Urinary bladder (tissue), 4 donors: ENCODE results near the gene CPS1. TPM values are rescaled to one million over a fixed set of nuclear protein-coding genes. Genes with fewer than 3 reads are reported as not detected.

Source experiments
- DNase-seq: peaks from one replicate; pipeline ENCODE4 v3.0.0-alpha.2; 2015; ENCODE audit errors: extremely low spot score
- H3K27ac ChIP-seq: one replicate; pipeline ENCODE4 v1.5.1; 2013; ENCODE audit warnings: low read depth, mild to moderate bottlenecking, moderate library complexity
- H3K36me3 ChIP-seq: one replicate; pipeline ENCODE4 v1.6.1; 2013; ENCODE audit warnings: mild to moderate bottlenecking, moderate library complexity; ENCODE audit not compliant: insufficient read depth
- H3K4me1 ChIP-seq: one replicate; pipeline ENCODE4 v1.6.1; 2013; ENCODE audit warnings: mild to moderate bottlenecking, moderate library complexity; ENCODE audit not compliant: insufficient read depth
- H3K4me3 ChIP-seq: one replicate; pipeline ENCODE4 v1.5.1; 2013; ENCODE audit warnings: low read depth, low read length
- WGBS: extraction: QIAGEN DNeasy Blood & Tissue Kit; methylation state at CpG from one replicate; pipeline ENCODE4 v1.1.7; 2013; 5-methylcytosine and 5-hydroxymethylcytosine counted together
- polyA plus RNA-seq: library from polyadenylated mRNA; stranded (reverse); fragments of 200-250 nt; gene quantifications from one replicate; pipeline ENCODE4 v1.2.3, GENCODE V29; 2013
- total RNA-seq: library from RNA; depleted of rRNA; stranded (reverse); fragments of >200 nt; gene quantifications from one replicate; pipeline ENCODE4 v1.2.3, GENCODE V29; 2014
- donor health status: healthy with polysubstance abuse.
- donor health status: healthy.

The CPS1 gene
- 1.3 TPM for total RNA-seq
- polyA plus RNA-seq = 0.98 TPM

GRCh38 chr2:210556329-210556980, at the start of gene CPS1:
CPS1 (plus strand) TSS chr2:210556599; CDS start chr2:210556734, 135 bp downstream.
- no peaks in the 10 kb centered on the region for H3K36me3 ChIP-seq
- H3K4me1 ChIP-seq = no peaks in the 10 kb centered on the region
- 80% methylated on average over 2 of the region's 2 CpGs for WGBS
- no peak within 1 kb of the TSS for H3K4me3 ChIP-seq
- H3K27ac ChIP-seq = no peak within 1 kb of the TSS
- DNase-seq = no peak

GRCh38 chr2:210515911-210516310, 40.5 kb upstream of the CPS1 start:
- no peak for DNase-seq
- no peak overlapping the region for H3K27ac ChIP-seq
- H3K4me3 ChIP-seq = no peak overlapping the region
- no peaks in the 10 kb centered on the region for H3K36me3 ChIP-seq
- no peaks in the 10 kb centered on the region for H3K4me1 ChIP-seq
- 84% methylated on average over 2 of the region's 2 CpGs for WGBS

- Histone ChIP-seq H3K4me1 (no peaks in the 10 kb centered on the region), H3K27ac (no peak overlapping the region), H3K36me3 (no peaks in the 10 kb centered on the region), H3K4me3 (no peak overlapping the region)
- no peak for DNase-seq
- WGBS = 80% methylated on average over 4 of the region's 4 CpGs
These were observed 39.1 kb upstream of the CPS1 start for GRCh38 chr2:210517264-210517663.

- Histone ChIP-seq H3K27ac (no peak overlapping the region), H3K4me3 (no peak overlapping the region), H3K4me1 (no peaks in the 10 kb centered on the region), H3K36me3 (no peaks in the 10 kb centered on the region)
- WGBS = 79% methylated on average over 5 of the region's 5 CpGs
- no peak for DNase-seq
These were observed 36.8 kb upstream of the CPS1 start for GRCh38 chr2:210519594-210519993.

GRCh38 chr2:210522399-210522798, 34.0 kb upstream of the CPS1 start:
- no peaks in the 10 kb centered on the region for H3K4me1 ChIP-seq
- no peak overlapping the region for H3K27ac ChIP-seq
- no peak for DNase-seq
- H3K4me3 ChIP-seq = no peak overlapping the region
- H3K36me3 ChIP-seq = no peaks in the 10 kb centered on the region

- 87% methylated on average over 4 of the region's 4 CpGs for WGBS
- no peak for DNase-seq
- H3K4me1 ChIP-seq = no peaks in the 10 kb centered on the region
- no peaks in the 10 kb centered on the region for H3K36me3 ChIP-seq
- no peak overlapping the region for H3K4me3 ChIP-seq
- H3K27ac ChIP-seq = no peak overlapping the region
These were observed 32.6 kb upstream of the CPS1 start for GRCh38 chr2:210523650-210524289.

GRCh38 chr2:210524533-210524932, 31.9 kb upstream of the CPS1 start:
- no peak for DNase-seq
- Histone ChIP-seq H3K4me1 (no peaks in the 10 kb centered on the region), H3K27ac (no peak overlapping the region), H3K36me3 (no peaks in the 10 kb centered on the region), H3K4me3 (no peak overlapping the region)

GRCh38 chr2:210527286-210527685, 29.1 kb upstream of the CPS1 start:
- Histone ChIP-seq H3K36me3 (no peaks in the 10 kb centered on the region), H3K27ac (no peak overlapping the region), H3K4me1 (no peaks in the 10 kb centered on the region), H3K4me3 (no peak overlapping the region)
- DNase-seq = no peak

- Histone ChIP-seq H3K4me1 (no peaks in the 10 kb centered on the region), H3K27ac (no peak overlapping the region), H3K4me3 (no peak overlapping the region), H3K36me3 (no peaks in the 10 kb centered on the region)
- 71% methylated on average over 4 of the region's 4 CpGs for WGBS
- no peak for DNase-seq
These were observed 27.7 kb upstream of the CPS1 start for GRCh38 chr2:210528716-210529115.

- no peak for DNase-seq
- WGBS = 84% methylated on average over 5 of the region's 5 CpGs
These were observed 25.3 kb upstream of the CPS1 start for GRCh38 chr2:210531050-210531449.

GRCh38 chr2:210531482-210531881, 24.9 kb upstream of the CPS1 start:
- Histone ChIP-seq H3K27ac (no peak overlapping the region), H3K4me3 (no peak overlapping the region), H3K36me3 (no peaks in the 10 kb centered on the region), H3K4me1 (no peaks in the 10 kb centered on the region)
- 91% methylated on average over 3 of the region's 3 CpGs for WGBS
- no peak for DNase-seq

More at GRCh38 chr2:210531050-210531449, 25.3 kb upstream of the CPS1 start:
- no peaks in the 10 kb centered on the region for H3K4me1 ChIP-seq
- no peaks in the 10 kb centered on the region for H3K36me3 ChIP-seq
- no peak overlapping the region for H3K4me3 ChIP-seq
- H3K27ac ChIP-seq = no peak overlapping the region

GRCh38 chr2:210533389-210533788, 23.0 kb upstream of the CPS1 start:
- no peaks in the 10 kb centered on the region for H3K4me1 ChIP-seq
- no peak overlapping the region for H3K4me3 ChIP-seq
- 38% methylated on average over 2 of the region's 2 CpGs for WGBS
- no peak for DNase-seq
- no peaks in the 10 kb centered on the region for H3K36me3 ChIP-seq
- no peak overlapping the region for H3K27ac ChIP-seq

GRCh38 chr2:210534879-210535278, 21.5 kb upstream of the CPS1 start:
- H3K4me3 ChIP-seq = no peak overlapping the region
- H3K36me3 ChIP-seq = no peaks in the 10 kb centered on the region
- H3K4me1 ChIP-seq = no peaks in the 10 kb centered on the region
- 88% methylated on average over 1 of the region's 1 CpG for WGBS
- no peak overlapping the region for H3K27ac ChIP-seq
- DNase-seq = no peak

GRCh38 chr2:210536973-210537650, 19.3 kb upstream of the CPS1 start:
- DNase-seq = no peak
- Histone ChIP-seq H3K27ac (no peak overlapping the region), H3K4me1 (no peaks in the 10 kb centered on the region), H3K4me3 (no peak overlapping the region), H3K36me3 (no peaks in the 10 kb centered on the region)
- 80% methylated on average over 2 of the region's 2 CpGs for WGBS
